Measurements from ENCODE around the gene DOCK4.

DOCK4 gene

DNA sequence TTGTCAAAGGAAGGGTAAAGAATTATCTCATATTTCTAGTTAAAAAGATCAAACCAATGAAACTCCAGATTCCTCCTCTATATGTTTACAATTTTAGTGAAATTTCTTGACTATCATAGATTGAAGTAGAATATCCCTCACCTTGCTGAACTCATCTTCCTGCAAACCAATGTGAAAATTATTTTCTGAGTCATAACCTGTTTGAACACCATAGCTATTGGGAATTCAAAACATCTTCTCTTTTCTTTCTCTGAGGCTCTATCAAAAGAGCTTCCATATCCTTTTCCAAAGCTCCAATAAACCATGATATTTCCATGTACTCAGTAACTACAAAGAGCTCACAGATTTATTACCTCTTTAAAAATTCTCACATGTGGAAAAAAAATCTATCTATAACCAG lies 134.3 kb downstream of the DOCK4 start:
- Mint-ChIP-seq H3K27ac (no peak overlapping the region), H3K36me3 (ENCODE audit: insufficient read depth) (no peaks in the 10 kb centered on the region), H3K9me3 (peaks cover 0 to 9% of the 10 kb centered on the region in 2 donors), H3K4me1 (ENCODE audit: low read depth in 2 of 2) (no peaks in the 10 kb centered on the region), H3K27me3 (peaks cover 11 to 24% of the 10 kb centered on the region in 2 donors), H3K4me3 (no peak overlapping the region)
- no peak for DNase-seq
- no peak for ATAC-seq (replicated peaks)

DNA sequence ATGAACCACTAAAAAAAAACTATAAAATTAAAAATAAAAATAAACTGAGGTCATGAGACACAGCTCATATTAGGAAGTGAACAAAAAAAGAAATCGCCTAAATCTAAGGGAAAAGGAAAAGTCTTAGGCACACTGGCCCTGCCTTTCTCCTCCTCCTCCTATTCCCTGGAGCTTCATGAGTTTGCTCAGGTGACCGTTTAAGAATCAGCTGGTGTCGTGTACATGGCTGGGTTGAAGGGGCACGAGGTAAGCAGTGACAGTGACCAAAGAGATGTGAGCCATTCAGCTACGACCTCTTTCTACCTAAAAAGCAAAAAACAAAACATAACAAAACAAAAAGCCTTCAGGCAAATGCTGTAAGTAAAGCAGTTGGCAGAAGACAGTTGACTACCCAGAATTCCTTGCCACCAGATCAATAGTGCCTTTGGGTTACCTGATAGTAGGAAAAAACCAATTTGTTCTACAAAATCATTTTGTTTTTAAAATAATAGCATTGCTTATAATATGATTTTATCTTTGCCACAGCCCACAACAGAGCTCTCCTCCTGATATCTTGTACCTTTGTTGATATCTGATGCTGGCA lies 135.4 kb downstream of the DOCK4 start:
- peaks cover 0 to 9% of the 10 kb centered on the region in 2 donors for H3K9me3 Mint-ChIP-seq
- DNase-seq (no peak), ATAC-seq (replicated peaks) (no peak)
- no peak overlapping the region for H3K4me3 Mint-ChIP-seq
- no peaks in the 10 kb centered on the region for H3K4me1 Mint-ChIP-seq (ENCODE audit: low read depth in 2 of 2)
- H3K27me3 Mint-ChIP-seq, result peaks cover 8 to 24% of the 10 kb centered on the region in 2 donors
- no peak overlapping the region for H3K27ac Mint-ChIP-seq
- no peaks in the 10 kb centered on the region for H3K36me3 Mint-ChIP-seq (ENCODE audit: insufficient read depth)

DNA sequence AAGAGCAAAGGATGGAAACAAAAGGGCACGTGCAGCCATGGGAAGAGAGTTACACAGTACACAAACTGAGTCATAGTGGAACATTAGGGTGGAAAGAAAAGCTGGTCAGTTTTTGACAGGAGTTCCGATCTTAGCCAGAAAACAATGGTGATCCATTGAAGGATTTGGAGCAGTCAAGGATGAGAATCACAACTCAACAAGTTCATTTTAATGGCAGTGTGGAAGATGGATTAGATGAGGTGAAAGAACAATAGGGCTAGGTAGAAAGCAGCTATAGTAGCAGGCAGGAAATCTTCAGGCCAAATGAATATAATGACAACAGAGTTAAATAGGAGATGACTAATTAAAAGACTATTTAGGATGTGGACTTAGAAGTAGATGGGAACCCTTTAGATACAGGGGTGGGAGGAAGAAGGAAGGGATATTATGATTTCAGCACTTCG lies 136.3 kb downstream of the DOCK4 start:
- H3K27ac Mint-ChIP-seq, result no peak overlapping the region
- ATAC-seq (replicated peaks), result no peak
- no peak overlapping the region for H3K4me3 Mint-ChIP-seq
- H3K9me3 Mint-ChIP-seq, result peaks cover 0 to 9% of the 10 kb centered on the region in 2 donors
- H3K27me3 Mint-ChIP-seq, result peaks cover 8 to 19% of the 10 kb centered on the region in 2 donors
- H3K36me3 Mint-ChIP-seq (ENCODE audit: insufficient read depth), result no peaks in the 10 kb centered on the region
- DNase-seq, result no peak
- H3K4me1 Mint-ChIP-seq (ENCODE audit: low read depth in 2 of 2), result no peaks in the 10 kb centered on the region

DNA sequence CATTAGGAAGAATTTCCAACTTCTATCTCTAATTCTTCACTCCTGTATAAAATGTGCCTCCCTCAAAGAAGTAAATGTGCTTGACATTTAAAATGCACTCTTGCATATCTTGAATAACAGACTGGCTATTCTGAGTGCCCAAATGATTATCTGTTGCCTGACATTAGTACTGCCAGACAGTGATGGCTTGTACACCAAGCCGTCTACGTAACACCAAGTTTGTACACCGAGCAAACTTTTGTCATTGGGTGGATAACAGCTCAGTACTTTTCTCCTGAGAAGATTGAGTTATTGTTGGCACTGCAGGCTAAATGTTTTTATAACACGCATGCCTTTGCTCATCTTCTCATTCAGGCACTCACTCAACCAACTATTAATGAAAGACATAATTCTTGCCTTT lies 137.2 kb downstream of the DOCK4 start:
- no peak overlapping the region for H3K4me3 Mint-ChIP-seq
- ATAC-seq (replicated peaks), result no peak
- H3K9me3 Mint-ChIP-seq, result peaks cover 0 to 9% of the 10 kb centered on the region in 2 donors
- H3K4me1 Mint-ChIP-seq (ENCODE audit: low read depth in 2 of 2), result no peaks in the 10 kb centered on the region
- peaks cover 8 to 20% of the 10 kb centered on the region in 2 donors for H3K27me3 Mint-ChIP-seq
- H3K27ac Mint-ChIP-seq, result no peak overlapping the region
- no peaks in the 10 kb centered on the region for H3K36me3 Mint-ChIP-seq (ENCODE audit: insufficient read depth)
- no peak for DNase-seq

DNA sequence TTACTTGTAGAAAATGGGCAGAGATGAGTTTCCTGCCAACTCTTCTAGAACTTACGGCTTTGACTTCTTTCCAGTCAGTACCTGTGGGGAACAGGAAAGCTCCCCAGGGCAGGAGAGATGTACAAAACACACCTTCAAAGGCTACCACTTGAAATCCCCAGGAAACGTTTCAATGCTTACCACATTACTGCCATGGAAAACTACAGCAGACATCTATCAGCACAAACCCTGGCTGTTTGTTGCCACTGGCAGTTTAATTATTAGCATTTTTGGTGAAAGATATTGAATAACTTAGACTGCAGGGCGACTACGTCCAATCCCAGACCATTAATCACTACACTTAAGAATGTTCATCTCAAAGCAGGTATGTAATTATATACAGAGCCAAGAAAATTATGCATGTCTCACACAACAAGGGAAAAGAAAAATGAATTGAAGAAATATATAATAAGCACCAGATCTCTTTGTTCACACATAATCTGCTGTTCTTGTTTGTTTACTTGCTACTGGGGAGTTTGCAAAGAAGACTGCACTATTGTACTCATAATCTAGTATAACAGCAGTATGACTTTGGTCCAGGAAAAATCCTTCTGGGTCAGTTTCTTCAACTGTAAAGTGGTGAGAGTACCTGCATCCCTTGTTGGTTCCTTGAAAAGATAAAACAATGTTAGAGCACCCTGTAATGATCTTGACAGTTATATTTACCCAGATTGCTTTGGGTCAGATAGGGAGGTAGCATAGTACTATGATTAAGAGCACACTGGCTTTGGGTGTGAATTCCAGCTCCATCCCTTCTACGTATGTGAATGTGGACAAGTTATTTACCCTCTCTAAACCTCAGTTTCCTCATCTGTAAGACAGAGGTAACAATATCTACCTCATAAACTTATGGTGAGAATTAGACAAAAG lies 138.3 kb downstream of the DOCK4 start:
- Mint-ChIP-seq H3K9me3 (peaks cover 0 to 9% of the 10 kb centered on the region in 2 donors), H3K4me1 (ENCODE audit: low read depth in 2 of 2) (no peaks in the 10 kb centered on the region), H3K27ac (no peak overlapping the region), H3K36me3 (ENCODE audit: insufficient read depth) (no peaks in the 10 kb centered on the region), H3K4me3 (no peak overlapping the region), H3K27me3 (peaks cover 8 to 25% of the 10 kb centered on the region in 2 donors)
- no peak for DNase-seq
- ATAC-seq (replicated peaks), result no peak

DNA sequence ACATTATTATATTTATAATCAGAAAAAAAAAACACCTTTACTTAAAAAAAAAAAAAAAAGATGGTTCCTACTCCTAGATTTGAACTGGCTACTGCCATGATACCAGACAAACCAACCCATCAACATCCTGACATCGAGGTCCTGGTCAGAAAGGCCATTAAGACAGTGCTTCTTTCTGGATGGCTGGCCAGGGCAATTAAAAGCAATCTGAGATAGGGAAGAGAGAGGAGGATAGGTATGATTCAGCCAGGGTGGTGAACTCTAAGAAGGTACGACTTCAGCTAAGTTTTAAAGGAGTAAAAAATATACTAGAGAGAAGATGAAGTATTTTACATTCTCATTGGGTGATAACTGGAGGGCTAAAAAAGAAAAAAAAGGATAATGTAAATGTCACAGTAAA lies 139.0 kb downstream of the DOCK4 start:
- no peak overlapping the region for H3K27ac Mint-ChIP-seq

DNA sequence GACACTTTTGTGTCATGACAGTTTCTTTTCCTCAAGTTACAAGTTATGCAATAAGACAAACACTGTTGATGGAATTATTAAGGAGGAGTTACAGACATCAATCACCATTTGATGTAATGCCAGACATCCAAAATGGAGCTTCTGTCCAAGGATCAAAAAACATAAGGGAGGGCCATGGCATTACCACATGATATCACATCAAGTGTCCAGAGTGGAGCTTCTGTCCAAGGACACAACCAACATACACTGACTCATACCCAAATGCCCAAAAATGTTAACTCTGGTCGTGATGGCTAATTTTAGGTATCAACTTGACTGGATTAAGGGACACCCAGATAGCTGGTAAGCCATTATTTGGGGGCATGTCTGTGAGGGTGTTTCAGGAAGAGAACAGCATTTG lies 140.4 kb downstream of the DOCK4 start:
- H3K36me3 Mint-ChIP-seq (ENCODE audit: insufficient read depth), result no peaks in the 10 kb centered on the region
- no peak overlapping the region for H3K27ac Mint-ChIP-seq
- no peak overlapping the region for H3K4me3 Mint-ChIP-seq
- DNase-seq (no peak), ATAC-seq (replicated peaks) (no peak)
- peaks cover 8 to 33% of the 10 kb centered on the region in 2 donors for H3K27me3 Mint-ChIP-seq
- H3K9me3 Mint-ChIP-seq, result peaks cover 0 to 9% of the 10 kb centered on the region in 2 donors
- H3K4me1 Mint-ChIP-seq (ENCODE audit: low read depth in 2 of 2), result no peaks in the 10 kb centered on the region

More for the DNA sequence above, 139.0 kb downstream of the DOCK4 start:
- Mint-ChIP-seq H3K4me1 (ENCODE audit: low read depth in 2 of 2) (no peaks in the 10 kb centered on the region), H3K9me3 (peaks cover 0 to 9% of the 10 kb centered on the region in 2 donors), H3K27me3 (peaks cover 8 to 27% of the 10 kb centered on the region in 2 donors), H3K4me3 (no peak overlapping the region), H3K36me3 (ENCODE audit: insufficient read depth) (no peaks in the 10 kb centered on the region)
- DNase-seq (no peak), ATAC-seq (replicated peaks) (no peak)

DNA sequence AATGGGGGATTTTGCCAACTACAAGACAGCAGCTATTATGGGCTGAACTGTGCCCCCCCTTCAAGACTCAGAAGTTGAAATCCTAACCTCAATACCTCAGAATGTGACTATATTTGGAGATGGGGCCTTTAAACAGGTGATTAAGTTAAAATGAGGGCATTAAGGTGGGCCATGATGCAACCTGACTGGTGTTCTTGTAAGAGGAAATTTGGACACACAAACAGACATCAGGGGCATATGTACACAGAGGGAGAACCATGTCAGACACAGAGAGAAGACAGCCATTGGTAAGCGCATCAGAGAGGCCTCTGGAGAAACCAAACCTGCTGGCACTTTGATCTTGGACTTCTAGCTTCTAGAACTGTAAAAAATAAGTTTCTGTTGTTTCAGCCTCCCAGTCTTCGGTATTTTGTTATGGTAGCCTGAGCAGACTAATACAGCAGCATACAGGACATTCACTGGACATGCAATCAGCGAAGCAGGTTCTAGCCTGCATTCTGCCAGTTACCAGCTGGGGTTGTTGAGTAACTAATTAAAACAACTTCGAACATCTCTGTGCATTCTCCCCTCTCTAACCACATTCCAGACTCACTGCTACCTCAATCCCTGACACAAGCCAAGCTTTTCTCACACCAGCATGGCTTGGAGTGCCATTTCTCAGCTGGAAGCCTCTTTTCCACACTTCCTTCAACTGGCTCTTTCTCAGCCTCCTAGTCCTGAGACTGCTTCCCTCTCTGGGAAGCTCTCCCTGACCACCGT lies 141.4 kb downstream of the DOCK4 start:
- H3K9me3 Mint-ChIP-seq, result peaks cover 0 to 6% of the 10 kb centered on the region in 2 donors
- H3K4me3 Mint-ChIP-seq, result no peak overlapping the region
- DNase-seq (no peak), ATAC-seq (replicated peaks) (no peak)
- no peak overlapping the region for H3K27ac Mint-ChIP-seq
- H3K36me3 Mint-ChIP-seq (ENCODE audit: insufficient read depth), result no peaks in the 10 kb centered on the region
- peaks cover 2 to 27% of the 10 kb centered on the region in 2 donors for H3K27me3 Mint-ChIP-seq
- H3K4me1 Mint-ChIP-seq (ENCODE audit: low read depth in 2 of 2), result no peaks in the 10 kb centered on the region

DNA sequence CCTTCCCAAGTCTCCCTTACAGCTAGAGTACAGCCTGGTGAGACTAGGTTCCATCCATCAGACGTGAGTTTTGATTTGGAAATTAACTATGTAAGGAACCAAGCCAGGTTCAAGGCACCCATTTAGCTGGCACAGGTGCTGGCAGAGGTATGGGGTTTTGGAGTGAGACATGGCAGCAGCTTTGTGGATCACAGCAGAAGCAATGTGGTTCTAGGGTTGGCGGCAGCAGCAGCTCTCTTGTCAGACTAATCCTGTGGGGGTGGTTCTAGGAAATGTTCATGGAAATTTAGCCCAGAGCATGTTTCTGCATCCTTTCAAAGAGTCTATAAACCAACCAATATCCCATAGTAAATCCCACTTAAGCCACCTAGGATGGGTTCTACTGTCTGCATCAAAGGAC lies 142.2 kb downstream of the DOCK4 start:
- DNase-seq (no peak), ATAC-seq (replicated peaks) (no peak)
- Mint-ChIP-seq H3K9me3 (no peaks in the 10 kb centered on the region), H3K36me3 (ENCODE audit: insufficient read depth) (no peaks in the 10 kb centered on the region), H3K4me3 (no peak overlapping the region), H3K27me3 (peaks cover 0 to 20% of the 10 kb centered on the region in 2 donors), H3K4me1 (ENCODE audit: low read depth in 2 of 2) (no peaks in the 10 kb centered on the region), H3K27ac (no peak overlapping the region)

DNA sequence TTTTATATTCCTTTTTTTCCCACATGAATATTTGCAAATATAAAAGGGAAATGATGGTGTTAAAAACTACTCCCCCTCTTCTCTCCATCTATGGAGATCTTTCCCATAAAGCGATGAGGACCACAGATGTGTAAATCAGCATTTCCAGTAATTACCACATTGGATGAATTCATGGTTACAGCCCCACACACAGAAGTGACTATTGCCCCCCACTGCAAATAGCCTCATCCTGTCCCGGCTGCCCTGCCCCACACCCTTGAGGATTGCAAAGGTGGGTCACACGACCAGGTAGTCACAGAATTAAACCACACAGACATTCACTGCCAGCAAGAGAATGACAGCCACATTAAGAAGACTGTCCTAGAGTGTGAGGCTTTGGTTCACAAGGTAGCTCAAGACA lies 145.1 kb downstream of the DOCK4 start:
- peaks cover 0 to 20% of the 10 kb centered on the region in 2 donors for H3K27me3 Mint-ChIP-seq

DNA sequence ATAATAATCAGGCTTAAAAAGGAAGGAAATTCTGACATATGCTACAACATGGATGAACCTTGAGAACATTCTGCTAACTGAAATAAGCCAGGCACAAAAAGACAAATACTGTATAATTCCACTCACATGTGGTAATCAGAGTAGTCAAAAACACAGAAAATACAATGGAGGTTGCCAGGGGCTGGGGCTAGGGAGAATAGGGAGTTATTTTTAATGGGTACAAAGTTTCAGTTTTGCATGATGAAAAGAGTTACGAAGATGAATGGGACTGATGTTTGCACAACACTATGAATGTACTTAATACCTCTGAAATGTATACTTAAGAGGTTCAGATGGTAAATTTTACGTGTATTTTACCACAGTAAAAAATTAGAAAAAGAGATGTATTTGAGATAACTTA lies 145.6 kb downstream of the DOCK4 start:
- H3K36me3 Mint-ChIP-seq (ENCODE audit: insufficient read depth), result no peaks in the 10 kb centered on the region
- H3K27me3 Mint-ChIP-seq, result peaks cover 0 to 20% of the 10 kb centered on the region in 2 donors
- DNase-seq (no peak), ATAC-seq (replicated peaks) (no peak)
- no peak overlapping the region for H3K27ac Mint-ChIP-seq
- H3K4me1 Mint-ChIP-seq (ENCODE audit: low read depth in 2 of 2), result no peaks in the 10 kb centered on the region
- no peak overlapping the region for H3K4me3 Mint-ChIP-seq
- H3K9me3 Mint-ChIP-seq, result no peaks in the 10 kb centered on the region

More for the DNA sequence above, 145.1 kb downstream of the DOCK4 start:
- Mint-ChIP-seq H3K36me3 (ENCODE audit: insufficient read depth) (no peaks in the 10 kb centered on the region), H3K4me3 (no peak overlapping the region), H3K4me1 (ENCODE audit: low read depth in 2 of 2) (no peaks in the 10 kb centered on the region), H3K27ac (no peak overlapping the region), H3K9me3 (no peaks in the 10 kb centered on the region)
- ATAC-seq (replicated peaks), result no peak
- DNase-seq, result no peak

DNA sequence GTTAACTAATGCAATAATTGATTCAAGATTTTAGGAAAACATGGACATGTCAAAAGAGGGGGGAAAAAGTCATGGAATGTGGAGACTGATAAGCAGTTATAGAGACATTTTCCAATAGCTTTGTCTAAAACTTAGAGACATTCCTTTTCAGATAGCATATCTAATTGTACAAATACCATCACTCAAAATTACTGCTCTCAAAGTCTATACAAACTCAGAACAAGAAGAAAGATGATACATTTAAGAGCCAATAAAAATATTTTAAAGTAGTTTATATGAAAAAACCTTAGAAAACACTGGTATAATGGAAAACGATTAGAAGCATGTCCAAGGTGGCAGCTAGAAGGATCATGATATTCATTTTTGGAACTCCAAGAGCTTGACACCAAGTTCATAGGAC lies 146.5 kb downstream of the DOCK4 start:
- ATAC-seq (replicated peaks) (no peak), DNase-seq (no peak)
- Mint-ChIP-seq H3K27me3 (peaks cover 0 to 18% of the 10 kb centered on the region in 2 donors), H3K27ac (no peak overlapping the region), H3K4me3 (no peak overlapping the region), H3K4me1 (ENCODE audit: low read depth in 2 of 2) (no peaks in the 10 kb centered on the region), H3K36me3 (ENCODE audit: insufficient read depth) (no peaks in the 10 kb centered on the region), H3K9me3 (no peaks in the 10 kb centered on the region)

DNA sequence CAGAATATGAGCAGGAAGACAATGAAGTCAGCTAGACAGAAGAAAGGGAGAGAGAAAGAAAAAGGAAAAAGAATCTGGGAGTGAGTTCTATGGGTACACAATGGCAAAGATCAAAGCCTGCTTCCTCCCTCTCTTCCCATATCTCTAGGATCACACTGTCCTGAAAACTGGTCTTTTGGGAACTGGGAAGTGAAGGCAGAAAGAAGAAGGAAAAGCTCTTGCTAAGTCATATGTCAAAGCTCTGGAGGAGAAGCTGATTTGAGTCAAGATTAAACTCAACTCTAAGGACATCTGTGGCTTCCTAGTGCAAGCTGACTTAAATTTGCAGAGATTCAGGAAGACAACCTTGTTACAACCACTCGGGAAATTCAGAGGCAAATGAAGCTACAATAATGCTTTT lies 147.5 kb downstream of the DOCK4 start:
- no peak overlapping the region for H3K4me3 Mint-ChIP-seq

More for the DNA sequence above, 147.5 kb downstream of the DOCK4 start:
- DNase-seq (no peak), ATAC-seq (replicated peaks) (no peak)
- no peak overlapping the region for H3K27ac Mint-ChIP-seq
- H3K9me3 Mint-ChIP-seq, result no peaks in the 10 kb centered on the region
- no peaks in the 10 kb centered on the region for H3K4me1 Mint-ChIP-seq (ENCODE audit: low read depth in 2 of 2)
- no peaks in the 10 kb centered on the region for H3K36me3 Mint-ChIP-seq (ENCODE audit: insufficient read depth)
- peaks cover 0 to 13% of the 10 kb centered on the region in 2 donors for H3K27me3 Mint-ChIP-seq
